ENCODE data around the gene FIGLA.
A peak's percentile ranks its signal among the peaks of the same experiment; 100 is the strongest.
"Not testable (repeated sequence)": the region's sequence is repeated elsewhere in the genome, so short reads cannot be mapped to it uniquely, and the experiment has no call there.

FIGLA gene

GRCh38 chr2:70746094-70746974, 44.1 kb downstream of the FIGLA start:
- no peak for DNase-seq (ENCODE audit: low read depth, low spot score)

- DNase-seq (ENCODE audit: low read depth, low spot score) = no peak
Measured at GRCh38 chr2:70745276-70745825, 45.1 kb downstream of the FIGLA start.

GRCh38 chr2:70744397-70744796, 46.0 kb downstream of the FIGLA start:
- no peak for DNase-seq (ENCODE audit: low read depth, low spot score)

- no peak for DNase-seq (ENCODE audit: low read depth, low spot score)
Measured at GRCh38 chr2:70743677-70744076, 46.8 kb downstream of the FIGLA start.

- DNase-seq (ENCODE audit: low read depth, low spot score) = no peak
Measured at GRCh38 chr2:70743068-70743467, 47.4 kb downstream of the FIGLA start.

- not testable (repeated sequence) for DNase-seq (ENCODE audit: low read depth, low spot score)
Measured at GRCh38 chr2:70739492-70739891, 51.0 kb downstream of the FIGLA start.

- DNase-seq (ENCODE audit: low read depth, low spot score) = no peak
Measured at GRCh38 chr2:70738159-70738558, 52.3 kb downstream of the FIGLA start.

- DNase-seq (ENCODE audit: low read depth, low spot score) = no peak
Measured at GRCh38 chr2:70735071-70735470, 55.4 kb downstream of the FIGLA start.

GRCh38 chr2:70733646-70734180, 56.7 kb downstream of the FIGLA start:
- no peak for DNase-seq (ENCODE audit: low read depth, low spot score)

- DNase-seq (ENCODE audit: low read depth, low spot score) = no peak
Measured at GRCh38 chr2:70732766-70733645, 57.4 kb downstream of the FIGLA start.

GRCh38 chr2:70730730-70731129, 59.7 kb downstream of the FIGLA start:
- no peak for DNase-seq (ENCODE audit: low read depth, low spot score)

GRCh38 chr2:70729647-70730046, 60.8 kb downstream of the FIGLA start:
- DNase-seq (ENCODE audit: low read depth, low spot score) = no peak

GRCh38 chr2:70728128-70728527, 62.3 kb downstream of the FIGLA start:
- DNase-seq (ENCODE audit: low read depth, low spot score) = peak; percentile 79

All from iPS DF 19.7 (cell line).